Breast epithelium (tissue), 3 donors: ENCODE measurements around the gene KLHL29.

Experiments
- POLR2A ChIP-seq: fragments of 450-650 bp; IDR thresholded peaks from one replicate; pipeline ENCODE4 v1.6.1; 2016; ENCODE audit warnings: antibody characterized with exemption, mild to moderate bottlenecking, moderate library complexity
- POLR2AphosphoS5 ChIP-seq, 3 donors: sonication (generic); formaldehyde crosslinking; IDR thresholded peaks; one replicate each; pipeline ENCODE4 v1.6.1; 2017; ENCODE audit warnings: antibody characterized with exemption in 3 of 3
- TF ChIP-seq, protein P1 (sequence below), 3 donors: fragments of 450-650 bp; IDR thresholded peaks; one replicate each; pipeline ENCODE4 v1.5.1; 2016 to 2017; ENCODE audit warnings: antibody characterized with exemption in 3 of 3, mild to moderate bottlenecking in 3 of 3, moderate library complexity in 3 of 3

DNA sequence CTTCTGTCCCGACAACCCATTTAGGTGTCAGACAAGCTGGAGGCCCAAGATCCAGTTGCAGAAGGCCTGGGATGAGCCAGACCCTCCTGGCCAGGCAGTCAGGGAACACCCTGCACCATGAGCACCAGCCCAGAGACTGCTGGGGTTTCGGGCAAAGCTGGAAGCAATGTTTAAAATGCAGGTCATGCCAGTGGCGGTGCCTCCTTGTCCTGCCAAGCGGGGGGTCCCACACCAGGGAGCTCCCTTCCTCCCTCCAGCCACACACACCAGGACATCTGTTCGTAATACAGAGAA, 311.7 kb downstream of the KLHL29 start:
- TF ChIP-seq, protein P1, sequence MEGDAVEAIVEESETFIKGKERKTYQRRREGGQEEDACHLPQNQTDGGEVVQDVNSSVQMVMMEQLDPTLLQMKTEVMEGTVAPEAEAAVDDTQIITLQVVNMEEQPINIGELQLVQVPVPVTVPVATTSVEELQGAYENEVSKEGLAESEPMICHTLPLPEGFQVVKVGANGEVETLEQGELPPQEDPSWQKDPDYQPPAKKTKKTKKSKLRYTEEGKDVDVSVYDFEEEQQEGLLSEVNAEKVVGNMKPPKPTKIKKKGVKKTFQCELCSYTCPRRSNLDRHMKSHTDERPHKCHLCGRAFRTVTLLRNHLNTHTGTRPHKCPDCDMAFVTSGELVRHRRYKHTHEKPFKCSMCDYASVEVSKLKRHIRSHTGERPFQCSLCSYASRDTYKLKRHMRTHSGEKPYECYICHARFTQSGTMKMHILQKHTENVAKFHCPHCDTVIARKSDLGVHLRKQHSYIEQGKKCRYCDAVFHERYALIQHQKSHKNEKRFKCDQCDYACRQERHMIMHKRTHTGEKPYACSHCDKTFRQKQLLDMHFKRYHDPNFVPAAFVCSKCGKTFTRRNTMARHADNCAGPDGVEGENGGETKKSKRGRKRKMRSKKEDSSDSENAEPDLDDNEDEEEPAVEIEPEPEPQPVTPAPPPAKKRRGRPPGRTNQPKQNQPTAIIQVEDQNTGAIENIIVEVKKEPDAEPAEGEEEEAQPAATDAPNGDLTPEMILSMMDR (IDR thresholded peaks at IDR 0.05): no peak
- TF ChIP-seq POLR2AphosphoS5 (IDR thresholded peaks at IDR 0.05): no peak
- no peak for TF ChIP-seq POLR2A
